Large intestine (tissue), 3 donors: ENCODE results near the gene SELENOH. TPM values are rescaled to one million over a fixed set of nuclear protein-coding genes. Genes with fewer than 3 reads are reported as not detected.

Source experiments
- DNase-seq, 2 donors: peaks; one replicate each; pipeline versions ENCODE4 v3.0.0 to v3.0.0-alpha.2; 2013
- H3K27ac ChIP-seq: one replicate; pipeline ENCODE4 v1.5.1; 2013; ENCODE audit warnings: low read length
- H3K27me3 ChIP-seq: 2 replicates; pipeline ENCODE4 v1.6.1; 2013; ENCODE audit warnings: low read length; ENCODE audit not compliant: control insufficient read depth, insufficient read depth
- H3K36me3 ChIP-seq: 2 replicates; pipeline ENCODE4 v1.6.1; 2013; ENCODE audit warnings: low read length; ENCODE audit not compliant: control insufficient read depth, insufficient read depth
- H3K4me1 ChIP-seq: one replicate; pipeline ENCODE4 v1.6.1; 2013; ENCODE audit warnings: low read length; ENCODE audit not compliant: control insufficient read depth, insufficient read depth
- H3K4me3 ChIP-seq: one replicate; pipeline ENCODE4 v1.5.1; 2013; ENCODE audit warnings: low read length
- H3K9me3 ChIP-seq: one replicate; pipeline ENCODE4 v1.6.1; 2013; ENCODE audit warnings: mild to moderate bottlenecking, low read depth, low read length, moderate library complexity; ENCODE audit not compliant: control insufficient read depth
- WGBS: methylation state at CpG from one replicate; pipeline ENCODE4 v1.1.5; 2013; ENCODE audit warnings: low lambda C conversion rate; ENCODE audit not compliant: insufficient coverage; 5-methylcytosine and 5-hydroxymethylcytosine counted together
- polyA plus RNA-seq: library from polyadenylated mRNA; unstranded; fragments of 120-200 nt; gene quantifications from one replicate; pipeline ENCODE4 v1.2.1, GENCODE V29; 2013

Gene SELENOH
- polyA plus RNA-seq, 1 donor: 115 TPM

DNA sequence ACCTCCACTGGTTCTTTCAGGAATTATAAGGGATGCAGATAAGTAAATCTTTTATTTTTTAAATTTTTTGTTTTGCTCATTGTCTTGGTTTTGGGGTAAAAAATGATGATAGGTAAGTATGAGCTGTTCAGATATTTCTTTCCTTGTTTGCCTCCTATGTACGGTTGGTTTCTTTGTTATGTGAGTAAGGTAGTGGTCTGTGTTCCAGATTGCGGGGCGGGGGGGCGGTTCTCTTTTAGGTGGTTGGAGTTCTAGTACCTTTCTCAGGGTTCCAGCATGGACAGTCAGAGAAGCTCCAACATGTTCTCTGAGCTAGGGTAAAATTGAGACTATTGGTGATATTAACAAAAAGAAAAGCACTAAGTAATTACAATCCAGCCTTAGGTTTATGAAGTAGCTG lies 22.7 kb downstream of the SELENOH start:
- Histone ChIP-seq H3K36me3 (peaks cover 2% of the 10 kb centered on the region), H3K27ac (peak overlapping the region; percentile 94), H3K4me3 (peak overlapping the region; percentile 73), H3K4me1 (peaks cover 14% of the 10 kb centered on the region), H3K9me3 (no peaks in the 10 kb centered on the region), H3K27me3 (no peaks in the 10 kb centered on the region)
- no peak for DNase-seq
- WGBS: 0% methylated on average over 1 of the region's 4 CpGs

- Histone ChIP-seq H3K9me3 (no peaks in the 10 kb centered on the region), H3K27ac (peak overlapping the region; percentile 94), H3K27me3 (no peaks in the 10 kb centered on the region), H3K4me3 (peak overlapping the region; percentile 73), H3K36me3 (peaks cover 2% of the 10 kb centered on the region), H3K4me1 (peaks cover 14% of the 10 kb centered on the region)
- peak in 1 of 2 donors; percentile 71 for DNase-seq
- no CpG with 5 or more reads among the region's 2 CpGs for WGBS
Measured at GRCh38 chr11:57764566-57764965, 23.3 kb downstream of the SELENOH start.

DNA sequence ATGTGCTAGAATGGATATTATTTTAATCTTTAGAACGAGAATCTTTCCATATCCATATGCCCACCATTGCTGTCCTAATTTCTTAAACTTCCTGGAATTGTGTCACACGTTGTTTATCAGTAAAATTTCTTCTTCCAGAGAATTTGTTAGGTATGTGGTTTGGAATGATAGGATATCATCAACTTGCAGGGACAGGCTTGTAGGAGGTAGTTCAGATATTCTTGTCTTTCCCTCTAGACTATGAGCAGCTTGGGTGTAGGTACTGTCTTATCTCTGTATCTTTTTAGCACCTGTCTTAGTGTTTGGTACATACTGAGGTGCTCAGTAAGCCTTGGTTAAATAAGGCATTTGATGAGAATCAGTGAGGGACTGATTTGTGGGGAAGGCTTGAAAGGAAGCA lies 23.7 kb downstream of the SELENOH start:
- peaks cover 14% of the 10 kb centered on the region for H3K4me1 ChIP-seq
- H3K9me3 ChIP-seq: no peaks in the 10 kb centered on the region
- whole genome bisulfite sequencing: 0% methylated on average over 1 of the region's 2 CpGs
- H3K36me3 ChIP-seq: peaks cover 2% of the 10 kb centered on the region
- H3K4me3 ChIP-seq: peak overlapping the region; percentile 73
- H3K27ac ChIP-seq: peak overlapping the region; percentile 94
- peak in 1 of 2 donors; percentile 38 for DNase-seq
- no peaks in the 10 kb centered on the region for H3K27me3 ChIP-seq

- no peak overlapping the region for H3K4me3 ChIP-seq
- H3K27ac ChIP-seq: no peak overlapping the region
- H3K27me3 ChIP-seq: no peaks in the 10 kb centered on the region
- peaks cover 30% of the 10 kb centered on the region for H3K4me1 ChIP-seq
- H3K36me3 ChIP-seq: peaks cover 4% of the 10 kb centered on the region
- no peak for DNase-seq
- H3K9me3 ChIP-seq: no peaks in the 10 kb centered on the region
- WGBS: 13% methylated on average over 1 of the region's 1 CpG
Measured at GRCh38 chr11:57770793-57771192, 29.5 kb downstream of the SELENOH start.

- no peaks in the 10 kb centered on the region for H3K27me3 ChIP-seq
- peaks cover 30% of the 10 kb centered on the region for H3K4me1 ChIP-seq
- whole genome bisulfite sequencing: 100% methylated on average over 1 of the region's 3 CpGs
- H3K27ac ChIP-seq: no peak overlapping the region
- H3K9me3 ChIP-seq: no peaks in the 10 kb centered on the region
- peaks cover 4% of the 10 kb centered on the region for H3K36me3 ChIP-seq
- no peak overlapping the region for H3K4me3 ChIP-seq
- DNase-seq: no peak
Measured at GRCh38 chr11:57771365-57771764, 30.1 kb downstream of the SELENOH start.

DNA sequence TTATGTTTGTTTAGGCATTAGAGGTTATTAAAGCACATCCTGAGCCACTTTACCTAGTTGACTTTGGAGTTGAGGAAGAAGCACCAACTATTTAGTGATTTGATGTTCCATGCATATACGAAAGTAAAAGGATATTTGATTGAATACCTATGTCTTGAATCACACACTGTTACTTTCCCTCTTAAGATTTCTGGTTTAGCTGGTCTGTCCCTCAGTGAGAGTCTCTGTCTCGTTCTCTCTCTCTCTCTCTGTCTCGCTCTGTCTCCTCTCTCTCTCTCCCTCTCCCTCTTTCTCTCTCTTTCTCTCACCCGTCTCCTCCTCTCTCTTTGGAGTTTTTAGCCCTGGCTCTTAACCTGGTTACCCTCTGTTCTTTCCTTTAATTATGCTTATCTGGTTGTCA lies 31.3 kb downstream of the SELENOH start:
- peaks cover 40% of the 10 kb centered on the region for H3K4me1 ChIP-seq
- WGBS: 96% methylated on average over 3 of the region's 4 CpGs
- no peak for DNase-seq
- H3K27ac ChIP-seq: no peak overlapping the region
- no peaks in the 10 kb centered on the region for H3K27me3 ChIP-seq
- H3K36me3 ChIP-seq: peaks cover 2% of the 10 kb centered on the region
- no peak overlapping the region for H3K4me3 ChIP-seq
- H3K9me3 ChIP-seq: no peaks in the 10 kb centered on the region

DNA sequence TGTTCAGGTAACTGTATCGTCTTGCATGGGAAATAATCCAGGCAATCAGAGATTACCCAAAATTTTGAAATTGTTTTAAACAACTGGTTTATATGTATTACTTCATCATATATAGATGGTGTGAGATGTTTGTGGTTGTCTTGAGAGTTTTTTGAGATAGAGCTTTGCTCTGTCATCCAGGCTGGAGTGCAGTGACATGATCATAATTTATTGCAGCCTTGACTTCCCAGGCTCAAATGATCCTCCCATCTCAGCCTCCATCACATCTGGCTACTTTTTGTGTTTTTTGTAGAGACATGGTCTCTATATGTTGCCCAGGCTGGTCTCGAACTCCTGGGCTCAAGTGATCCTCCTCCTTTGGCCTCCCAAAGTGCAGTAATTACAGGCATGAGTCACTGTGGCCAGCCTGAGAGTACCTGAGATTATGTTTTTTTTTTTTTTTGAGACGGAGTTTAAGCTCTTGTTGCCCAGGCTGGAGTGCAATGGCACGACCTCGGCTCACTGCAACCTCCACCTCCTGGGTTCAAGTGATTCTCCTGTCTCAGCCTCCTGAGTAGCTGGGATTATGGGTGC lies 31.8 kb downstream of the SELENOH start:
- Histone ChIP-seq H3K27me3 (no peaks in the 10 kb centered on the region), H3K27ac (no peak overlapping the region), H3K9me3 (no peaks in the 10 kb centered on the region), H3K4me3 (no peak overlapping the region), H3K4me1 (peaks cover 46% of the 10 kb centered on the region), H3K36me3 (peaks cover 2% of the 10 kb centered on the region)
- 0% methylated on average over 1 of the region's 5 CpGs for WGBS
- no peak for DNase-seq

DNA sequence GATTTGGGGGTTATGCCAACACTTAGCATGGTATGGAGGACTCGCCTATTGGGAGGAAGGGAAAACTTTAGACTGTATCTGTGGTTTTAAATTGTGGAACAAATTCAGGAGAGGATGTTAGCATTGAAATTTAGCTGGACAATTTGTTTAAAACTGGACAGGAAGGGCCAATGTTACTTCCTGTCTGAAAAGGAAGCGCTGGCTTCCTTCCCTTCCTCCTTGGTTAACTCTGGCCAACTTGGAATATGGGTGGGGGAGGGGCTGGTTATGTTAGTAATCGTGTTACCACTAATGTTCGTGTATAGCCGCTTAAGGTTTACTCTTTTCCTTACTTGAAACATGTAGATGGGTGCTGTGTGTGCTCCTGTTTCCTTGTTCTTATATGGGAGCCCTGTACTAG lies 34.2 kb downstream of the SELENOH start:
- H3K36me3 ChIP-seq: peaks cover 2% of the 10 kb centered on the region
- H3K9me3 ChIP-seq: no peaks in the 10 kb centered on the region
- 100% methylated on average over 1 of the region's 5 CpGs for WGBS
- H3K27me3 ChIP-seq: no peaks in the 10 kb centered on the region
- peak overlapping the region; percentile 92 for H3K27ac ChIP-seq
- no peak for DNase-seq
- H3K4me1 ChIP-seq: peaks cover 65% of the 10 kb centered on the region
- H3K4me3 ChIP-seq: no peak overlapping the region

GRCh38 chr11:57776031-57776521 lies 34.8 kb downstream of the SELENOH start:
- Histone ChIP-seq H3K27ac (peak overlapping the region; percentile 92), H3K4me1 (peaks cover 71% of the 10 kb centered on the region), H3K36me3 (peaks cover 2% of the 10 kb centered on the region), H3K27me3 (no peaks in the 10 kb centered on the region), H3K4me3 (no peak overlapping the region), H3K9me3 (no peaks in the 10 kb centered on the region)
- WGBS: no CpG with 5 or more reads among the region's 3 CpGs
- no peak for DNase-seq

GRCh38 chr11:57776577-57777210 lies 35.4 kb downstream of the SELENOH start:
- no peak for DNase-seq
- H3K27ac ChIP-seq: peak overlapping the region; percentile 92
- no peaks in the 10 kb centered on the region for H3K9me3 ChIP-seq
- H3K4me1 ChIP-seq: peaks cover 78% of the 10 kb centered on the region
- WGBS: 13% methylated on average over 1 of the region's 2 CpGs
- H3K4me3 ChIP-seq: no peak overlapping the region
- H3K36me3 ChIP-seq: peaks cover 2% of the 10 kb centered on the region
- H3K27me3 ChIP-seq: no peaks in the 10 kb centered on the region

DNA sequence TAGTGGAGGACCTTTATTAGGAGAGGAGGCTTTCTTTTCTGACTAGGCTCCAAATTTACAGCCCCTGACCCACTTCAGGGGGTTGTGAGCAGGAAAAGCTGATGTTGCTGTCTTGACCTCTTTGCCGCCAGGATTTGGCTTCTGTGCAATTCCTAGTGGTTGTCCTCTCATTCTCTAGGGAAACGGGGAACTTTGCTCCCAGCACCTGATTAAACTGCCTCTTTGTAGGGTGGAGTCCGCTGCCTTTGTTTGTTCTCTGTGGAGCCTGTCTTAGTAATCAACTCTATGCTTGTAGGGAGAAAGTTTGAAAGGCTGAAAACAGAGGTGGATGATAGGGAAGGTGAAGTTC lies 36.7 kb downstream of the SELENOH start:
- Histone ChIP-seq H3K4me1 (peaks cover 89% of the 10 kb centered on the region), H3K27ac (peak overlapping the region; percentile 92), H3K4me3 (peak overlapping the region; percentile 3), H3K27me3 (no peaks in the 10 kb centered on the region), H3K36me3 (peaks cover 2% of the 10 kb centered on the region), H3K9me3 (no peaks in the 10 kb centered on the region)
- no CpG with 5 or more reads among the region's 3 CpGs for WGBS
- peak; percentile 87 to 95 for DNase-seq
